ENCODE results near the gene TATDN2.
"Not testable (repeated sequence)": the region's sequence is repeated elsewhere in the genome, so short reads cannot be mapped to it uniquely, and the experiment has no call there.

The TATDN2 gene

DNA sequence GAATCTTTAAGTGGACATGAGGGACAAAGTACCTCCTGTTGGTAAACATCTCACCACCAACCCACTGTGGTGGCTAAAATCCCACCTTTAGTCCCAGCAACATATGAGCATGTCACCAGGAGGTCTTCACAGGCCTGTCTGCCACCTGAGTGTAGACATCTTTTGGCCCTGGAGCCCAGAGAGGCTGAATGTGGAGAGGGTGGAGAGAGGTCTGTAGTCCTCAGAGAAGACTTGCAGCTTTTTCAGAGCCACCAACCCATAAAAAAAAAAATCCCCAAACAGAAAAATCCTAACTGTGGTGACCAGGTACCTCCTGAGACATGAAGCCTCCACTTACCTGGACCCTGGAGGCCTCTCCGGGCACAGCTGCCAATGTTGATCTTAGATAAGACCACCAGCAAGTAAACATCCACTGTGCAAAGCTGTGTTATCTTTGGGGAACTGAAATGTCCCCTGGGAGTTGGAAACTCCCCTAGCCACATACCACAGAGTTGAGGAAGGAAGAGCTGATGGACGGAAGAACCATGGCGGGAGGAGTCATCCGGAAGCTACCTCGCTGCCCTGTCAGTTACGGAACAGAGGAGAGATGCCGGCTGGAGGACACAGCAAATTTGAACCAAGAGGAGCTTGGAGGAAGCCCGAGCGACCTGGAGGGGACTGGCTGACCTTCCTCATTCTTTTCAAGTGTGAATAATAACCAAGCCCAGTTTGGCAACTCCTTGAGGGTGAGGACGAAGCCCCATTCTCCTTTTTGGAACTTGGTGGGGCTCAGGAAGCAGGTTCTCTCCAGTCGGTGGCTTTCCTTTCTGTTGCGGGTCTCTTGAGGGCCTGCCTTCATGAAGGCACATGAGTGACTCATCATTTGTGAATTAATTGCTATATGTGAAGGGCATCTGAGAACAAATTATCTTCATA, 44.5 kb downstream of the TATDN2 start, which contains the start of gene GHRL:
TSS of gene GHRL (minus strand) at position 443 of the 915 bp plus-strand sequence. CDS start 2,767 bp downstream, outside the sequence.
- DNase-seq = no peak

DNA sequence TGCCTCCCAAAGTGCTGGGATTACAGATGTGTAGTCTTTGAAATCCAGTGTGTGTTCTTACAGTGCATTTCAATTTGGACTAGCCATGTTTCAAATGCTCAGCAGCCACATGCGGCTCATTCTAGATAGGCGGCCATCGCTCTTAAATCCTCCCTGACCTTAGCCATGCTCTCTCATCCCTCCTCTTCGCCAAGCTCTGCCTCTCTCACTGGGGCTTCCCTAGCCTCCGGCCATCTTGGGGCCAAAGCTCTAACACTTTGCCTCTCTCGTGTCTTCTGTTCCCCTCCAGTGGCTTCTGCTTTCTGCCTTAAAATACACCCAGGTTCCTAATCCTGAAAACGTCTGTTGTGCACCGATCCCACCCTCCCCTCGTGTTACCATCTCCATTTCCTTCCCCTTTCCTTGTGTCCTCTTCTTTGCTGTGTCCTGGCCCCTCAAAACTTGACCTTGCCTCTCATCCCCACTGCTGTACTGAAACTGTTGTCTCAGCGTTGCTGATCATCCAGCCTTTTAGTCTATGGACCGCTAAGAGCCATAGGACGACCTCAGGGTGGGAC, 45.8 kb downstream of the TATDN2 start:
- DNase-seq = no peak

DNA sequence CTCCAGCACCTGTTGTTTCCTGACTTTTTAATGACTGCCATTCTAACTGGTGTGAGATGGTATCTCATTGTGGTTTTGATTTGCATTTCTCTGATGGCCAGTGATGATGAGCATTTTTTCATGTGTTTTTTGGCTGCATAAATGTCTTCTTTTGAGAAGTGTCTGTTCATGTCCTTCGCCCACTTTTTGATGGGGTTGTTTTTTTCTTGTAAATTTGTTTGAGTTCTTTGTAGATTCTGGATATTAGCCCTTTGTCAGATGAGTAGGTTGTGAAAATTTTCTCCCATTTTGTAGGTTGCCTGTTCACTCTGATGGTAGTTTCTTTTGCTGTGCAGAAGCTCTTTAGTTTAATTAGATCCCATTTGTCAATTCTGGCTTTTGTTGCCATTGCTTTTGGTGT, 49.8 kb downstream of the TATDN2 start:
- not testable (repeated sequence) for DNase-seq

DNA sequence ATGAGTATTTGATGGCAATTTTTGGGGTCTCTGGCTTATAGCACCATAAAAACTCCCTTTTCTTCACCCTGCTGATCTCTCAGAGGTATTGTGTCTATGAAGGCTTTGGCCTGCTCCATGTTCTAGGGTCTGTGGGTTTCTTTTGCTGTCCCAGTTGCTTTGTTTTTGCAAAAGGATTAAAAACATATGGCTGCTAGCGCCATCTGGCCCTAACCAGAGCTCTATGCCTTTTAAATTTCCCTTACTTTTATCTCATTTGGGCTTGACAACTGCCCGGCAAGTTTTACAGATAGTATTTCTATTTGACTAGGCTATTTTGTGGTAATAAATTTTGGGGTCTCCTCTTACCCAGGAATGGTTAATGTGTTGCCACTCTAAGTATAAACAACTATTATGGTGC, 50.9 kb downstream of the TATDN2 start:
- DNase-seq = no peak

DNA sequence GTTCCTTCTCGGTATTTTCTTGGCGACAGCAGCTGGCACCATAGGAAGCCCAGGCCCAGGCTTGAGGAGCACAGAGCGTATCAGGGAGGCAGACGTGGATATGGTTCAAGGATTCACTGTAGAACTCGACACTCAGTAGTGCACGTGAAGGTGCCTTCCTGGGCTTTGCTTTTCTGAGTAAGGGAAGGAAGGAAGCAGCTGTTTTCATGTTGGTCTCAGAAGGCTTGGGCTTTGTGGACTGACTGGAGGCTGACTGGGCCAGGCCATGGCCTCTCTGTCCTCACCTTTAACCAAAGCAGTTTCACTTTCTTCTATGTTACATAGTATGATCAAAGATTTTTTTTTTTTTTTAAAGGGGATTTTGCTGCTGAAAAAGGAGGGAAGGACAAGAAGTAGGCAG, 51.4 kb downstream of the TATDN2 start:
- no peak for DNase-seq

DNA sequence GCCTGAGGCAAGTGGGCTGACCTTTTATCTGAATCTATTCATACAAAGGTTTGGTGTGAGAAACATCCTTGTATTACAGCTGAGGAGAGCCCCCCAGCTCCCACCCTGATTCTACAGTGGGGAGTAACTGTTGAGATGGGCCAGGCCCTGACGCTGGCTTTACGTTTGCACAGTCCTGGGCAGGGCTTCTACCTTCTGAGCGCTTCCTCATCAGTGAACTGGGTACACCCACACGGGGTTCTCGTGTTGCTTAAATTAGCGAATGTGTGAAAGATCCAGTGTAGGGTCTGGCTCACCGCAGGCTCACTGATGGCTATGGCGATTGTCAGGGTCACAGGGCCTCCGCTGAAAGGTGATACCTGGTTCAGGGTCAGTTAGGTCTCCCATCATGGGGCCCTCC, 51.8 kb downstream of the TATDN2 start:
- no peak for DNase-seq

DNA sequence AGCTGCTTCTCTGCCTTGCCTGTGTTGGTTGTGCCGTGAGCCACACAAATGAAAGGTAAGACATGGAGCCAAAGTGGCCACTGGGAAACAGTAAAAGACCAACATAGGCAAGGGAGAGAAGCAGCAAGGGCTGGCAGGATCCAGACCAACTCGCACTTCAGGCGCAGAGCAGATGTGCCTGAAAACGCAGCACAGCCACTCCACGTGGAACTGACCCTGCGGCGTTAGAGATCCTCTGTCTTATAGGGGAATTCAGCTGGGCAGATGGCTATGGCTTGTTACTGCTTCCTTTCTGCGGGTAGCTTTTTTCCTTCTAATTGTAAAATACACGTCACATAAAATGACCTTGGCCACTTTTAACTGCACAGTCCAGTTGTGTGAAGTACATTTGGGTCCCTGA, 54.8 kb downstream of the TATDN2 start:
- no peak for DNase-seq

DNA sequence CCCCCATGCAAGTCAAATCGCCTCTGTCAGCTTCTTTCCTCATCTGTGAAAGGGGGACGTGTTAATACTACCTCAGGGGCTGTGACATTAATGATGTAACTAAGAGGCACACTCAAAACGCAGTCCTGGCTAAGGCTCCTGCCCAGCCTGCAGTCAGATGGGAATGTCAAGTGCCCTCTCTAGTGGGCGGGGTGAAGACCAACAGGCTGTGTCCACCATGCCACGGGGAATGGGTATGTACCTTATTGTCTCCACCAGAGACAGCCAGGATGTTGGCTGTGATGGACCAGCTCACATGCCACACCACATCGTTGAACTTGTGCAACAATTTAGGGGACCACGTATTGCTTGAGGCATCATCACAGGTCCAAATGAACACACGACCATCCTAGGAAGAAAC, 55.5 kb downstream of the TATDN2 start:
- DNase-seq = no peak

DNA sequence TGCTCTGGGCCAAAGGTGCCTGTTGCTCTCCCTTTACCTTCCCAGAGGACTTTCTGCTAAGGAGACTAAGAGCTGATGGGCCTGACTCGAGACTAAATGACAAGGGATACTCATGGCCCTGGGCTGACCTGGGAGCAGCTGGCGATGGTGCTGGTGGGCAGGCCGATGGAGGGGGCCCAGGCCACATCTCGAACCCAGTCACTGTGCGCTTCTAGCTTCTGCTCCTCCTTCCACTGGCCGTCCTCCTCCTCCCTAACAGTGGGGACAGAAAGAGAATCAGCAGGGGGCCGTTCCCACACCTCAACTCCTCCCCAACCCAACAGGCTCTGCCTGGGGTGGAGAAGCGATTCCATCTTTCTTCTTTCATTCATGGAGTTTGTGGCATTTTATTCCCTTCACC, 56.6 kb downstream of the TATDN2 start:
- DNase-seq = no peak

DNA sequence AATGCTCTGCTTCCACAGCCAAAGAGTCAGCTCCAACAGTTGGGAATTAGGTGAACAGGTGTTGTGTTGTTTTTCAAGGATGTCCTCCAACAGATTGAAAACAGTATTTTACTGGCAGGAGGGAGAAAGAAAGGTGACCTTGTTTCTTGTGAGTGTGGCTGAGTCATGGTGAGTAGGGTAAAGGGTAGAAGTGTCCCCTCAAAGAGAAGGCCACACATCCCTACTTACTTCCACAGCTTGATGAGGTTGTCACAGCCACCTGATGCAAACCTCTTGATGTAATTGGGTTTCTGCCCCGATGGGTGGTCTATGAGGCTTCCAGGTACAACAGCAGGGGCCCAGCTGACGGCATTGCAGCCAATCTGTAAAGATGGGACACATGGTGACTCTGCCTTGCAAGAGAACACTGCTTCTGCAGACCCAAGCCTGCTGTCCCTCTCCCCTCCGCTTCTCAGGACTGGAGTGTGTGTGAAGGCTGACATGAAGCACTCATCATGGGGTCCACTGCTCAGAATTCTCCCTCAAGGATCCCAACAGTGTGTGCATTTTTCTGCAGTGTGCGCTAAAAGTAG, 57.2 kb downstream of the TATDN2 start:
- DNase-seq = no peak

DNA sequence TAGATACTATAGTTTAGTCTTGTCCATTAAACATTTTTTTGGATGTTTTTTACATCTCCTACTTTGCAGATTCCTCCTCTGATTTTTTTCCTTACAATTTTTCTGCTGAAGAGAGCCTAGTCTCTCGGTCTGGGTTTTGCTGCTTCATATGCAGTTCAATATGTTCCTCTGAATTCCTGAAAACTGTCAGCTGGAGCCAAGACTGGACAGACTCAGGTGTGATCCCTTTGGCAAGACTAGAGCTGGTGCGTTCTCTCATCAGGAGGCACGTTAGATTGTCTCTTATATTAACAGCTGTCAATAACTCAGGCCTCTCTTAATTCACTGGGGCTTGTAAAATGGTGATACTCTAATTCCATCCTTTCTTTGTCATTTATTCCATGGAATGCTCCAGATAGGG, 57.9 kb downstream of the TATDN2 start:
- DNase-seq = no peak

DNA sequence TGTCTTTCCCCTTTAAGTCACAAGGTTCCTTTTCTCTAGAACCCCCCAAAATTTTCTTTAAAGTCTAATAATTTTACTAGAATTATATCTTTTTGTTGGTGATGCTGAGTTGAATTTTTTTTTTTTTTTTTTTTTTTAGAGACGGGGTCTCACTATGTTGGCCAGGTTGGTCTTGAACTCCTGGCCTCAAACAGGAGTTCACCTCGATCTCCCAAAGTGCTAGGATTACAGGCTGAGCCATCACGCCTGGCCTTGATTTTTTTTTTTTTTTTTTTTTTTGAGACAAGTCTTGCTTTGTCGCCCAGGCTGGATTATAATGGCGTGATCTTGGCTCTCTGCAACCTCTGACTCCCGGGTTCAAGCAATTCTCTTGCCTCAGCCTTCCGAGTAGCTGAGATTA, 60.4 kb downstream of the TATDN2 start:
- DNase-seq = no peak

DNA sequence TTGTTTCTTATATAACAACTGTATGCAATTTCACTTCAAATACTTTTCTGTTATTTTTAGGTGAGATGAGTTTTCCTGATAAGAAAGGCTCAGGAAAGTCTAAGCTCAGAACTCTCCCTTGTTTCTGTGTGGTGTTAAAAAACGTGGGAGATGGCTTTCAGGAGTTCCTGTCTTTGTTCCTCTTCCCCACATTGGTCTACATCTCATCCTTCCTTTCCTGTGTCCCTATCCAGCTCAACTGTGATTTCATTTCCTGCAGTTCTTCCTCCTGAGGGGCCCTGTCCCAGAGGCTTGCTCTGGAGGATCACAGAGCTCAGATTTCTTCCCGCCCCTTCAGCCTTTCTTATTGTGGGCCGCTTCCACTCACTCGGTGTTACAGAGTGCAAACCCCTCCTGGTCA, 61.5 kb downstream of the TATDN2 start:
- DNase-seq = no peak

DNA sequence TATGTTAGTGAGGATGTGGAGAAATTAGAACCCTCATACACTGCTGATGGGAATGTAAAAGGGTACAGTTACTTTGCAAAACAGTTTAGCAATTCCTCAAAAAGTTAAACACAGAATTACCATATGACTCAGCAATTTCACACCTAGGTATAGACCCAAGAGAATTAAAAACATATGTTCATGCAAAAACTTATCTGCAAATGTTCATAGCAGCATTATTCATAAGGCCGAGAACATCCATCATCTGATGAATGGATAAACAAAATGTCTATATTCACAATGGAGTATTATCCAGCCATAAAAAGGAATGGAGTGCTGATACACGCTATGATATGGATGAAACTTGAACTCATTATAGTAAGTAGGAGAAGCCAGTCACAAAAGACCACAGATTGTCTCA, 62.3 kb downstream of the TATDN2 start:
- no peak for DNase-seq

DNA sequence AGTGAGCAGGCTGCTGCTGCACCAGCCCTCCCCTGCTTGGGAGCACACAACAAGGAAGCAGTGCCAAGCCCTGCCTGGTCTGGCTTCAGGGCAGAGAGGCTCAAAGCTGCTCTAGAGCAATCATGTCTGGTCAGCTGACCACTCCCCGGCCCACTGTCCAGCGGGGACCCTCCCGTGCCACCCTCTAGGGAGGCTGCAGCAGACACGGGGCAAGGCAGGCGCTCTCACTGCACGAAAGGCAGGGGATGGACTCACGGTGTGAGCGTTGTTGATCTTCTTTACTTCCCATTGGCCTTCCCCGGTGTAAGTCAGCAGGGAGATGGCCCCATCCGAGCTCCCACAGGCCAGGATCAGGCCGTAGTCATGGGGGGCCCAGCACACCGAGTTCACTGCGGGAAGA, 63.5 kb downstream of the TATDN2 start:
- DNase-seq = no peak

DNA sequence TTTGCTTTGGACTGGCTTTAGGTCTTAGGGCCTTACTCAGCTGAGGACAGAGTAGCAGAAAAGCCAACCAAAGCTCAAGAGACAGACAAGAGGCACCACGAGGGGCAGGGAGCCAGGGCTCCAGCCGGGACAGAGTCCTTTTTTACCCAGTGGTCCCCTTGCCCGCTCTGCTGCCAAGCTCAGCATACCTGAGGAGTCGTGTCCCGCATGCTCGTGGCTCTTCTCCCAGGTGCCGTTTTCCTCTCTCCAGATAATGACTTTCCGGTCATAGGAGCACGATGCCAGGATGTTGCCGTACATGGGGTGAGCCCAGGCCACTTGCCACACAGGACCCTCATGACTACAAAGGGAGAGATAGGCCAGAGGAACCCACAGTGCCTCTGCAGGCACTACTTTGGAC, 64.1 kb downstream of the TATDN2 start:
- no peak for DNase-seq

DNA sequence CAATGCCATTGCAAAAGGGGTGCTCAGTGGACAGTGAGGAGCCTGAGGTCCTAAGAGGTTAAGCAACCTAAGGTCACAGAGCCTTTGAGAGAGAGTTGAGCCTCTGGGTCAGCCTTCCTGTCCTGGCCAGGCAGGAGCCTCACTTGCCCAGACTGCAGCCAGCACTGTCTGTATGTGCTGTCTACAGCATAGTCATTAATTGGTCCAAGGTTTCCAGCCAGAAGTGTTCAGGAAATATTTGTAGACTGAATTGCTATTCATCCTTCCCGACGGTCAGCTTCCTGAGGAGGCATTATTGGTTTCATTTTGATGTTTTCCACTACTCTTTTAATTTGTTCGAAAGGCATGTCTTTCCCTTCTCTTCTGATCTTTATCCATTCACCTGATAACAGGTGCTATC, 64.6 kb downstream of the TATDN2 start:
- DNase-seq = no peak

DNA sequence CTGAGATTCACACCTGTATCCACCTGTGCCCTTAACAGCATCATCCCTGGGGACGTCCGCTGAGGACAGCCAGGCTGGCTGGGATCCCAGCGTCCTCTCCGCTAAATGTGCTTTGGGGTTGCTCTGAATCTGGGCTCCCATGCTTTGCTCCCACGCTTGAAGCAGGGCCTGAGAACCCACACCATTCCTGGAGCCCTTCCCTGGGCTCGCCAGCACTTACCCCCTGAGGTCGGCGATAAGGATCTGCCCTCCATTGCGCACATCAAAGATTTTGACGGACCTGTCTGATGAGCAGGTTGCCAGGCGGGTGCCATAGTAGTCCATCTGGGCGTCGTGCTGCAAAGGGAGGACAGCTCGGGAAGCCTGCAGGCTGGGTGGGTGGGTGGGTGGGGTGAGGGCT, 66.8 kb downstream of the TATDN2 start:
- no peak for DNase-seq

DNA sequence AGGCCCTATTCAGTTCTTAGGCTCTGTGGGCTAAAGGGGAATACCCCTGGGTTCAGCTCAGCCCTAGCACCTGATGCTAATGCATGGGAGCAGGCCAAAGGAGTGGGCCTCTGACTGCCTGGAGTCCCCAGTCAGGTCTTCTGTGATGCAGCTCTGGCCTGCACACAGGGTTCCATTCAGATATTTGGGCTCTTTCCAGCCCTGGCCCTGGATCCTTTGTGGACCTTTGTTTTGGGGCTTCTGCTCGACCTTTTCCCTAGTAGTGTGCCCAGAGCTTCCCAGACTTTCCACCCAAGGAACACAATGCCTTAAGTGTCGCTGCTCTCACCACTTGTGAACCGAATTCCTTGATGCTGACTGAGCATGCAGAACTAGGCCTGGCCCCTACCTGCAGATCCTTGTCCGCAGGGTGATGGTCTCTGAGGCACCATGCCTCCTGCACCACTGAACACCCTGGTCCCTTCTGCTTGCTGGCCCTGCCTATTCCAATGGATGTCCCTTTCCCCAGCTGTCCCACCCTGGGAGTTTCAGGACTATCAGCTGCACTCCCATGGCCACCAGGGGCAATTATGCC, 67.6 kb downstream of the TATDN2 start:
- no peak for DNase-seq

DNA sequence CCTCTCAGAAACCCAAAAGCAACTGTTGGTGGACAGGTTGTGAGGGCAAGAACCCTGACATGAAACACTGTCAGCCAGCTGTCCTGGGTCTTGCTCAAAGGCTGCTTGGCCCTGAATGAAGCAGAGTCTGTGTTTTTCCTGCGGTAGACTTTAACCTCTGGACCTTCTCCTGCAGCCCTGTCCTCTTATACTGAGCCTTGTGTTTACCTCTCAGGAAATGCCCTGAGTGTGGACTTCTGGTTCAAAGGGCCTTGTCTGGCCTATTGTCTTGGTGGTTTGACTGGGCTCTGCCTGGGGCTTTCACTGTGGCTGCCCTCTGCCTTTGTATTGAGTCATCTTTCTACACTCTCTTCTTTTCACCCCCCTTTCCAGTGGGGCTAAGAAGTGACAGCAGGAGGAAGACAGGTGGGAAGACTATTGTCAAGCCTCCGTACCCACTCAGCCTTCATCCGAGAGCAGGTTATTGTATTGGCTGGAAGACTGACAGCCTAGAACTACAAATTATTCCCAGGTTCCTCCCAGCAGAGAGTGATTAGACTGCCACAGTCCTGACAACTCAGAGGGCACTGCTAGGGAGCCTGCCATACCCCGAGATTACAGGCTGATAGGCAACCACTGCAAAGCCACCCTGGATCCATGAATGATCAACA, 69.2 kb downstream of the TATDN2 start:
- DNase-seq = no peak

DNA sequence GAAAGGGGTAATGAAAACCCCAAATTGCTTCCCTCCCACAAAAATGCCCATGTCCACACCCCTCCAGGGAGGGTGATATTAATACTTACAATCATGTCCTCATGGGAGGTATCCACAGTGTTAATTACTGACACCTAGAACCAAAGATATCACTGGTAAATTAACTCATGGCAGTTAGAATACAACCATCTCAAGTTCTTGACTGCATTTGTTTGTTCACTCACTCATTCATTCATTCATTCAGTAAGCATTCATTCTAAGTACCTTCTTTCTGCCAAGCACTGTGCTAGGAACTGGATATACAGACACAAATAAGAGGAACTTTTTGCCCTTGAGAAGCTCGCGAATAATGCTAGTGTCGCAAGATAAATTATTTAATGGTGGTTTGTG, 69.7 kb downstream of the TATDN2 start:
- no peak for DNase-seq

DNA sequence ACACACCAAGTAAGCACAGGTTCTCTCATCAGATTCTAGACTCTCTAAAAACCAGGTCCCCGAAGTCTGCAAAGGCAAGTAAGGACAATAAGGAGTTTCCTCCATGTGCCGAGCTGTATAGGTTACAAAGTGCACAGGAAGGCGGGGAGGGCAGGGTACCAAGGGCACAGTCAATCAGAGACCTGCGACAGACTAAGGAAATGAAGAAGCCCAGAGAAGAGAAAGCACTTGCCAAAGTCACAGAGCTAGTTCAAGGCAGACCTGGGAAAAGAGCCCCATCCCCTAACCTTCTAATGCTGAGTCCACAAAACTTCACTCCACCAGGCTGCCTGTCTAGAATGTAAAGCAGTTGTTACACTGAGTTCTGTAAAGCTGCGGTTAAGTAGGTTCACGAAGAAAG, 71.0 kb downstream of the TATDN2 start:
- DNase-seq = no peak

DNA sequence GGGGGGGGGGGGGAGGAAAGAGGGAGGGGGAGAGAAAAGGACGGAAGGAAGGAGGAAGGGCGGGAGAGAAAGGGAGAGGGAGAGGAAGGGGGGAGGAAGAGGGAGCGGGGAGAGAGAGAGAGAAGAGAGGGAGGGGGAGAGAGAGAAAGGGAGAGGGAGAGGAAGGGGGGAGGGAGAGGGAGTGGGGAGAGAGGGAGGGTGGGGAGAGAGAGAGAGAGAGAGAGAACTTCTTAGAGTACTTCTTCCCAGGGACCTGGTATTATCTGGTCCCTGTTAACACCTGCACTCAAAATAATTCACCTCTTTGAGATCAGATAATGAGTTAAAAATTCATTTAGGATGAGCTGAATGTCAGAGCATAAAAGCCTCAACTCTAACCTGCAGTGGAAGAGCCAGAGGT, 71.5 kb downstream of the TATDN2 start:
- DNase-seq = no peak

DNA sequence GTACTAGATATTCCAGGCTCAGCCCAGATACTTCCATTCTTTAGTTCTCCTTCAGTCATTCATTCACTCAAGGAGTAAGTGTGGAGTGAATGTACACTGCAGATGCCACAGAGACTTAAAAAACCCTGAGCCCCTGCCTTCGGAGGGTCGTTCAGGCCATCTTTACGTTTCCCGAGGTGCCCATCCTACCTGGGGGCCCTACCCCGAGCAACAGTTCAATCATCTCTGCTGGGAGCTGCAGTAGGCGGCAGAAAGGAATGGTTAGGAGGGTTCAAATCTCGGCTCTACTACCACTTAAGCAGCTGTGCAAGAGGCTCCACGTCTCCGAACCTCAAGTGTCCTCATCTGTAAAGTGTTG, 72.0 kb downstream of the TATDN2 start:
- no peak for DNase-seq

Data from T1000 (cell line).